ENCODE results near the gene GPBP1L1.

DNA sequence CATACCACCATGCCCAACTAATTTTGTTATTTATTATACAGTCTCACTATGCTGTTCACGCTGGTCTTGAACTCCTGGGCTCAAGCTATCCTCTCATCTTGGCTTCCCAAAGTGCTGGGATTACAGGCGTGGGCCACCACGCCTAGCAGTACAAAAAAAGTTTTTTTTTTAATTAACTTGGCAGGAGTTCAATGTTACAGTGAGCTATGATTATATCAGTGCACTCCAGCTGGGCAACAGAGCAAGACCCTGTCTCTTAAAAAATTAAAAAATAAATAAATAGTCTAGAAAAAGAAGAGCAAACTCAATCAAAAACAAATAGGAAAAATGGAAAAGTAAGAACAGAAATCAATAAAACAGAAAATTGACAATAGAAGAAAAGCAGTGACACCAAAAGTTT lies 27.4 kb upstream of the GPBP1L1 start:
- TF ChIP-seq, protein P1, sequence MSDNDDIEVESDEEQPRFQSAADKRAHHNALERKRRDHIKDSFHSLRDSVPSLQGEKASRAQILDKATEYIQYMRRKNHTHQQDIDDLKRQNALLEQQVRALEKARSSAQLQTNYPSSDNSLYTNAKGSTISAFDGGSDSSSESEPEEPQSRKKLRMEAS (IDR thresholded peaks at IDR 0.05; ENCODE audit: low read depth, low read length) = no peak
- TF ChIP-seq, protein P2, sequence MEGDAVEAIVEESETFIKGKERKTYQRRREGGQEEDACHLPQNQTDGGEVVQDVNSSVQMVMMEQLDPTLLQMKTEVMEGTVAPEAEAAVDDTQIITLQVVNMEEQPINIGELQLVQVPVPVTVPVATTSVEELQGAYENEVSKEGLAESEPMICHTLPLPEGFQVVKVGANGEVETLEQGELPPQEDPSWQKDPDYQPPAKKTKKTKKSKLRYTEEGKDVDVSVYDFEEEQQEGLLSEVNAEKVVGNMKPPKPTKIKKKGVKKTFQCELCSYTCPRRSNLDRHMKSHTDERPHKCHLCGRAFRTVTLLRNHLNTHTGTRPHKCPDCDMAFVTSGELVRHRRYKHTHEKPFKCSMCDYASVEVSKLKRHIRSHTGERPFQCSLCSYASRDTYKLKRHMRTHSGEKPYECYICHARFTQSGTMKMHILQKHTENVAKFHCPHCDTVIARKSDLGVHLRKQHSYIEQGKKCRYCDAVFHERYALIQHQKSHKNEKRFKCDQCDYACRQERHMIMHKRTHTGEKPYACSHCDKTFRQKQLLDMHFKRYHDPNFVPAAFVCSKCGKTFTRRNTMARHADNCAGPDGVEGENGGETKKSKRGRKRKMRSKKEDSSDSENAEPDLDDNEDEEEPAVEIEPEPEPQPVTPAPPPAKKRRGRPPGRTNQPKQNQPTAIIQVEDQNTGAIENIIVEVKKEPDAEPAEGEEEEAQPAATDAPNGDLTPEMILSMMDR (IDR thresholded peaks at IDR 0.05; ENCODE audit: low read depth, low read length) = no peak

Measured in NB4 (cell line).